Measurements from ENCODE around the gene RTN3.
"Not testable (repeated sequence)": the region's sequence is repeated elsewhere in the genome, so short reads cannot be mapped to it uniquely, and the experiment has no call there.

Gene RTN3

GRCh38 chr11:63683133-63683991 lies 2.1 kb downstream of the RTN3 start:
- no peak for TF ChIP-seq CTCF (IDR thresholded peaks at IDR 0.05; ENCODE audit: borderline replicate concordance, insufficient read depth, low read depth, low read length)
- H3K4me3 ChIP-seq (ENCODE audit: low read depth, low read length) = no peak overlapping the region

- H3K4me3 ChIP-seq (ENCODE audit: low read depth, low read length) = not testable (repeated sequence)
Measured at GRCh38 chr11:63685158-63685721, 3.9 kb downstream of the RTN3 start.

GRCh38 chr11:63686926-63687325 lies 5.6 kb downstream of the RTN3 start:
- H3K4me3 ChIP-seq (ENCODE audit: low read depth, low read length) = no peak overlapping the region
- TF ChIP-seq CTCF (IDR thresholded peaks at IDR 0.05; ENCODE audit: borderline replicate concordance, insufficient read depth, low read depth, low read length) = no peak

GRCh38 chr11:63687845-63688244 lies 6.5 kb downstream of the RTN3 start:
- no peak overlapping the region for H3K4me3 ChIP-seq (ENCODE audit: low read depth, low read length)
- no peak for TF ChIP-seq CTCF (IDR thresholded peaks at IDR 0.05; ENCODE audit: borderline replicate concordance, insufficient read depth, low read depth, low read length)

- TF ChIP-seq CTCF (IDR thresholded peaks at IDR 0.05; ENCODE audit: borderline replicate concordance, insufficient read depth, low read depth, low read length) = no peak
- no peak overlapping the region for H3K4me3 ChIP-seq (ENCODE audit: low read depth, low read length)
Measured at GRCh38 chr11:63694596-63694995, 13.3 kb downstream of the RTN3 start.

- TF ChIP-seq CTCF (IDR thresholded peaks at IDR 0.05; ENCODE audit: borderline replicate concordance, insufficient read depth, low read depth, low read length) = no peak
- H3K4me3 ChIP-seq (ENCODE audit: low read depth, low read length) = no peak overlapping the region
Measured at GRCh38 chr11:63698976-63699733, 17.9 kb downstream of the RTN3 start.

GRCh38 chr11:63699896-63700295 lies 18.6 kb downstream of the RTN3 start:
- no peak overlapping the region for H3K4me3 ChIP-seq (ENCODE audit: low read depth, low read length)
- TF ChIP-seq CTCF (IDR thresholded peaks at IDR 0.05; ENCODE audit: borderline replicate concordance, insufficient read depth, low read depth, low read length) = no peak
